Small intestine (tissue), 16 donors: ENCODE data around the gene RAB27A. TPM values are rescaled to one million over a fixed set of nuclear protein-coding genes. Genes with fewer than 3 reads are reported as not detected.

Experiments used
- DNase-seq, 2 donors: peaks; one replicate each; pipeline versions ENCODE4 v3.0.0 to v3.0.0-alpha.2; 2013
- FAIRE-seq: peaks from 2 replicates; lab custom pipeline; 2012; peaks lifted over from hg19 to GRCh38; lab: Jason Lieb, UNC
- H3K27ac ChIP-seq, 3 donors: one replicate each; pipeline ENCODE4 v1.5.1; 2013; ENCODE audit warnings: low read length in 2 of 3, mild to moderate bottlenecking in 2 of 3, control low read depth in 1 of 3, inconsistent platforms in 1 of 3, low read depth in 1 of 3, moderate library complexity in 1 of 3
- H3K27me3 ChIP-seq, 3 donors: one replicate each; pipeline ENCODE4 v1.6.1; 2013; ENCODE audit warnings: low read length in 3 of 3, inconsistent platforms in 1 of 3; ENCODE audit not compliant: control insufficient read depth in 3 of 3, insufficient read depth in 3 of 3
- H3K36me3 ChIP-seq, 3 donors: one replicate each; pipeline ENCODE4 v1.6.1; 2013; ENCODE audit warnings: low read length in 3 of 3, inconsistent platforms in 1 of 3, low read depth in 1 of 3, mild to moderate bottlenecking in 1 of 3, moderate library complexity in 1 of 3; ENCODE audit not compliant: control insufficient read depth in 3 of 3, insufficient read depth in 2 of 3
- H3K4me1 ChIP-seq, 3 donors: one replicate each; pipeline ENCODE4 v1.6.1; 2013; ENCODE audit warnings: low read length in 2 of 3, inconsistent platforms in 1 of 3, low read depth in 1 of 3, mild to moderate bottlenecking in 1 of 3, moderate library complexity in 1 of 3; ENCODE audit not compliant: control insufficient read depth in 3 of 3, insufficient read depth in 2 of 3
- H3K4me3 ChIP-seq, 3 donors: one replicate each; pipeline ENCODE4 v1.5.1; 2013; ENCODE audit warnings: low read length in 3 of 3, control low read depth in 1 of 3, inconsistent platforms in 1 of 3, low read depth in 1 of 3, mild to moderate bottlenecking in 1 of 3, moderate library complexity in 1 of 3
- H3K9me3 ChIP-seq, 2 donors: one replicate each; pipeline ENCODE4 v1.6.1; 2013; ENCODE audit warnings: low read depth in 1 of 2, low read length in 1 of 2; ENCODE audit not compliant: control insufficient read depth in 2 of 2, insufficient read depth in 1 of 2
- WGBS, 3 donors: extraction: QIAGEN DNeasy Blood & Tissue Kit; methylation state at CpG; one replicate each; pipeline ENCODE4 v1.1.7; 2013; 5-methylcytosine and 5-hydroxymethylcytosine counted together
- long read RNA-seq, 10 donors: transcript quantifications; one replicate each; lab custom pipeline, GENCODE V29; 2026
- polyA plus RNA-seq, 4 donors: library from polyadenylated mRNA; stranded (reverse) in 3 of 4; unstranded in 1 of 4; fragments of 200-250 nt in 3 of 4; fragments of 120-200 nt in 1 of 4; gene quantifications; one replicate each; pipeline versions ENCODE4 v1.2.1 to v1.2.3, GENCODE V29; 2013
- donor health status: healthy with polysubstance abuse.
- donor health status: control.
- donor health status: control.
- donor health status: Bipolar disorder and iron deficiency.
- donor health status: healthy.

The RAB27A gene
- 10 to 100 TPM; 24.8 to 52.3 (median 32.9) TPM for polyA plus RNA-seq
- long read RNA-seq, donor 1 = 0 reads
- long read RNA-seq, donor 2, transcript RAB27A-201 (7 exons, 3,446 nt) = major isoform, 5 of 5 reads
- long read RNA-seq, donor 2, partial matches to known transcripts = 0 of 5 reads
- long read RNA-seq, donor 2, other reads (novel, unspliced or antisense) = 0 of 5 reads
- long read RNA-seq, donor 3, partial matches to known transcripts = 0 of 4 reads
- long read RNA-seq, donor 3, other reads (novel, unspliced or antisense) = 0 of 4 reads
- long read RNA-seq, donor 4 = 0 reads
- long read RNA-seq, donor 5 = 0 reads
- long read RNA-seq, donor 6, partial matches to known transcripts = 0 of 3 reads
- long read RNA-seq, donor 6, other reads (novel, unspliced or antisense) = 0 of 3 reads
- long read RNA-seq, donor 7, partial matches to known transcripts = 0 of 1 reads
- long read RNA-seq, donor 7, other reads (novel, unspliced or antisense) = 0 of 1 reads
- long read RNA-seq, donor 8, partial matches to known transcripts = 0 of 1 reads
- long read RNA-seq, donor 8, other reads (novel, unspliced or antisense) = 0 of 1 reads
- long read RNA-seq, donor 9, partial matches to known transcripts = 0 of 1 reads
- long read RNA-seq, donor 9, other reads (novel, unspliced or antisense) = 0 of 1 reads
- long read RNA-seq, donor 10, partial matches to known transcripts = 20 of 24 reads
- long read RNA-seq, donor 10, other reads (novel, unspliced or antisense) = 0 of 24 reads

GRCh38 chr15:55289746-55290527 is at the start of gene RAB27A:
TSS of gene RAB27A (minus strand) at chr15:55289813. CDS start at chr15:55234934, 54,879 bp downstream.
- DNase-seq (peak; percentile 84 to 89), FAIRE-seq (no peak)
- Histone ChIP-seq H3K27me3 (no peaks in the 10 kb centered on the region), H3K4me1 (peaks cover 0 to 6% (median 0%) of the 10 kb centered on the region in 3 donors), H3K27ac (peak within 1 kb of the TSS; percentile 92 to 95 (median 93)), H3K9me3 (no peaks in the 10 kb centered on the region), H3K36me3 (no peaks in the 10 kb centered on the region), H3K4me3 (peak within 1 kb of the TSS; percentile 67 to 92 (median 86))
- 0% methylated on average over 57 to 69 of the region's 69 CpGs for WGBS, 3 donors

GRCh38 chr15:55337160-55337559 is 47.5 kb upstream of the RAB27A start:
- H3K9me3 ChIP-seq = no peaks in the 10 kb centered on the region
- H3K27me3 ChIP-seq = no peaks in the 10 kb centered on the region
- no peak overlapping the region for H3K4me3 ChIP-seq
- no peaks in the 10 kb centered on the region for H3K4me1 ChIP-seq
- FAIRE-seq (no peak), DNase-seq (no peak)
- 90 to 100% (median 94%) methylated on average over 1 of the region's 1 CpG for WGBS, 3 donors
- H3K27ac ChIP-seq = no peak overlapping the region
- H3K36me3 ChIP-seq = peaks cover 3 to 17% (median 3%) of the 10 kb centered on the region in 3 donors

DNA sequence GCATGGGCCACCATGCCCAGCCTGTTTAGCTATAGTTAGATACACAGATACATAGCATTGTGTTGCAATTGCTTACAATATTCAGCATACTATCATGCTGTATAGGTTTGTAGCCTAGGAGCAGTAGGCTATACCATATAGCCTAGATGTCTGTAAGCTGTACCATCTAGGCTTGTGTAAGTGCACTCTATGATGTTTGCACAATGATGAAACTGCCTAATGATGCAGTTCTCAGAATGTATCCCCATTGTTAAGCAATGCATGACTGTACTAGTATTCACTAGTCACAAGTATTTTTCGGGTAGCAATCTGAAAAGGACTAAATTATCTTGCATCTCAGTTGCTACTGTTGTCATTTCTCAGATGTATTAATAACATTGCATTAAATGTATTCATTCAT is 45.4 kb upstream of the RAB27A start:
- H3K4me1 ChIP-seq = no peaks in the 10 kb centered on the region
- FAIRE-seq = no peak
- H3K27me3 ChIP-seq = no peaks in the 10 kb centered on the region
- WGBS, 3 donors = 94 to 100% (median 95%) methylated on average over 1 of the region's 1 CpG
- no peaks in the 10 kb centered on the region for H3K9me3 ChIP-seq
- no peak overlapping the region for H3K27ac ChIP-seq
- DNase-seq = no peak
- H3K4me3 ChIP-seq = no peak overlapping the region
- H3K36me3 ChIP-seq = peaks cover 3 to 28% (median 5%) of the 10 kb centered on the region in 3 donors

GRCh38 chr15:55334371-55334770 is 44.8 kb upstream of the RAB27A start:
- FAIRE-seq = no peak

DNA sequence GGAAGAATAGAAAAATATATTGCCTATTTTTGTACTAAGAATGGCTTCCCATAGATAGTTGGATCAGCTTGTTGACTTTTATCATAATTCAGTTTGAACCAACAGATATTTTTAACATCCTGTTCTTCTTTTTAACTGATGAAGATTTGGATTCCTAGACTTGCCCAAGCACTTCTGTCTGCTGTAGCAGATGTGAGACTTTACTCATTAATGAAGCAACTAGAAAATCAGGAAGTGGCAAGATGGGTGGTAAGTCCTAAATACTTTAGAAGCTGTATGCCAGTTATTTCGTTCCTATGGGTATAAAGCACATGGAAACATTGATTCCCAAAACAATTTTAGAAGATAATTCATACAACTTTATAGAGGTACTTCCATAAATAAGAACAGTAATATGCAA is 37.8 kb upstream of the RAB27A start:
- H3K27me3 ChIP-seq = no peaks in the 10 kb centered on the region
- H3K9me3 ChIP-seq = no peaks in the 10 kb centered on the region
- no peak overlapping the region for H3K4me3 ChIP-seq
- FAIRE-seq (no peak), DNase-seq (no peak)
- no peak overlapping the region for H3K27ac ChIP-seq
- WGBS, 3 donors = 84 to 97% (median 91%) methylated on average over 1 of the region's 1 CpG
- no peaks in the 10 kb centered on the region for H3K4me1 ChIP-seq
- peaks cover 4 to 20% (median 8%) of the 10 kb centered on the region in 3 donors for H3K36me3 ChIP-seq

More at GRCh38 chr15:55334371-55334770, 44.8 kb upstream of the RAB27A start:
- H3K9me3 ChIP-seq = no peaks in the 10 kb centered on the region
- DNase-seq = no peak
- H3K4me1 ChIP-seq = no peaks in the 10 kb centered on the region
- no peak overlapping the region for H3K27ac ChIP-seq
- no peak overlapping the region for H3K4me3 ChIP-seq
- peaks cover 3 to 29% (median 5%) of the 10 kb centered on the region in 3 donors for H3K36me3 ChIP-seq
- no peaks in the 10 kb centered on the region for H3K27me3 ChIP-seq
- WGBS, 3 donors = 91 to 97% (median 93%) methylated on average over 5 of the region's 5 CpGs

GRCh38 chr15:55322467-55322866 is 32.9 kb upstream of the RAB27A start:
- FAIRE-seq = no peak
- Histone ChIP-seq H3K9me3 (no peaks in the 10 kb centered on the region), H3K4me1 (peaks cover 0 to 5% (median 0%) of the 10 kb centered on the region in 3 donors), H3K27ac (no peak overlapping the region), H3K27me3 (no peaks in the 10 kb centered on the region), H3K36me3 (peaks cover under 1 to 9% (median 3%) of the 10 kb centered on the region in 3 donors), H3K4me3 (no peak overlapping the region)
- DNase-seq = no peak
- 89 to 92% (median 90%) methylated on average over 5 of the region's 5 CpGs for WGBS, 3 donors

- 76 to 83% (median 78%) methylated on average over 1 of the region's 1 CpG for WGBS, 3 donors
- H3K27ac ChIP-seq = no peak overlapping the region
- no peak for FAIRE-seq
- DNase-seq = no peak
- H3K27me3 ChIP-seq = no peaks in the 10 kb centered on the region
- H3K4me3 ChIP-seq = no peak overlapping the region
- H3K4me1 ChIP-seq = peaks cover 0 to 5% (median 0%) of the 10 kb centered on the region in 3 donors
- peaks cover 0 to 9% (median 5%) of the 10 kb centered on the region in 3 donors for H3K36me3 ChIP-seq
- no peaks in the 10 kb centered on the region for H3K9me3 ChIP-seq
These were observed 31.4 kb upstream of the RAB27A start for GRCh38 chr15:55320963-55321362.

DNA sequence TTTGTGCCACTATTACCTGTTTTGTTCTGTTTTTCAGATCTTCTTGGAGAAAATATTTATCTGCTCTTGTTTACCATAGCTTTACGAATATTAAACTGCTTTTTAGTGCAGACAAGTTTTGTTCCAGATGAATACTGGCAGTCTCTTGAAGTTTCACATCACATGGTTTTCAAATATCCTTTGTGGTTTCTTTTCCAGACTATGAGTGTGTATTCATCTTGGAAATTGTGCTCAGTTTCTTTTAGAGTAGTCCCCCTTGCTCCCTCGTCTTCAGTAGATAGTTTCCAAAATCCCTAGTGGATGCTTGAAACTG is 30.6 kb upstream of the RAB27A start:
- Histone ChIP-seq H3K4me1 (peaks cover 0 to 5% (median 0%) of the 10 kb centered on the region in 3 donors), H3K27ac (no peak overlapping the region), H3K27me3 (no peaks in the 10 kb centered on the region), H3K36me3 (peaks cover 0 to 5% (median 5%) of the 10 kb centered on the region in 3 donors), H3K4me3 (no peak overlapping the region), H3K9me3 (no peaks in the 10 kb centered on the region)
- 40 to 48% (median 43%) methylated on average over 2 of the region's 2 CpGs for WGBS, 3 donors
- DNase-seq = peak in 1 of 2 donors; percentile 13
- no peak for FAIRE-seq
